ENCODE data around the gene ARG2. TPM values are rescaled to one million over a fixed set of nuclear protein-coding genes. Genes with fewer than 3 reads are reported as not detected.

Gene ARG2
- total RNA-seq, 4 donors from 2014 or later = 3.5 to 9.6 (median 5.4) TPM

GRCh38 chr14:67665868-67666267, 46.1 kb downstream of the ARG2 start:
- Histone ChIP-seq H3K27me3 (no peaks in the 10 kb centered on the region), H3K27ac (no peak overlapping the region), H3K4me1 (peaks cover 31% of the 10 kb centered on the region), H3K36me3 (no peaks in the 10 kb centered on the region), H3K9me3 (no peaks in the 10 kb centered on the region), H3K4me3 (no peak overlapping the region)
- no peak for DNase-seq (ENCODE audit: low spot score in 2 of 2)
- TF ChIP-seq POLR2A (IDR thresholded peaks at IDR 0.05) (no peak), POLR2AphosphoS5 (IDR thresholded peaks at IDR 0.05) (no peak), CTCF (IDR thresholded peaks at IDR 0.05) (no peak), EP300 (IDR thresholded peaks at IDR 0.05) (no peak)
- WGBS = 58% methylated on average over 2 of the region's 2 CpGs

GRCh38 chr14:67666750-67667449, 47.2 kb downstream of the ARG2 start:
- no peaks in the 10 kb centered on the region for H3K27me3 ChIP-seq
- no peak overlapping the region for H3K27ac ChIP-seq
- peaks cover 38% of the 10 kb centered on the region for H3K4me1 ChIP-seq
- TF ChIP-seq POLR2A (IDR thresholded peaks at IDR 0.05) (no peak), POLR2AphosphoS5 (IDR thresholded peaks at IDR 0.05) (no peak), EP300 (IDR thresholded peaks at IDR 0.05) (no peak), CTCF (IDR thresholded peaks at IDR 0.05) (peak; percentile 25 to 44)
- WGBS = 28% methylated on average over 1 of the region's 1 CpG
- no peaks in the 10 kb centered on the region for H3K9me3 ChIP-seq
- H3K36me3 ChIP-seq = no peaks in the 10 kb centered on the region
- no peak overlapping the region for H3K4me3 ChIP-seq
- no peak for DNase-seq (ENCODE audit: low spot score in 2 of 2)

GRCh38 chr14:67668559-67668958, 48.8 kb downstream of the ARG2 start:
- Histone ChIP-seq H3K36me3 (no peaks in the 10 kb centered on the region), H3K9me3 (no peaks in the 10 kb centered on the region), H3K27me3 (no peaks in the 10 kb centered on the region), H3K27ac (no peak overlapping the region), H3K4me1 (peaks cover 55% of the 10 kb centered on the region), H3K4me3 (no peak overlapping the region)
- TF ChIP-seq POLR2A (IDR thresholded peaks at IDR 0.05) = no peak
- TF ChIP-seq EP300 (IDR thresholded peaks at IDR 0.05) = no peak
- no peak for TF ChIP-seq CTCF (IDR thresholded peaks at IDR 0.05)
- no peak for TF ChIP-seq POLR2AphosphoS5 (IDR thresholded peaks at IDR 0.05)
- DNase-seq (ENCODE audit: low spot score in 2 of 2) = no peak

GRCh38 chr14:67673451-67673850, 53.7 kb downstream of the ARG2 start:
- no peak overlapping the region for H3K27ac ChIP-seq
- H3K4me3 ChIP-seq = peak overlapping the region; percentile 66

GRCh38 chr14:67674139-67674479, 54.4 kb downstream of the ARG2 start:
- WGBS = 0% methylated on average over 7 of the region's 25 CpGs
- peaks cover 4% of the 10 kb centered on the region for H3K36me3 ChIP-seq
- no peaks in the 10 kb centered on the region for H3K27me3 ChIP-seq
- H3K4me1 ChIP-seq = peaks cover 36% of the 10 kb centered on the region
- DNase-seq (ENCODE audit: low spot score in 2 of 2) = peak; percentile 83 to 84
- peak overlapping the region; percentile 98 for H3K27ac ChIP-seq
- TF ChIP-seq POLR2AphosphoS5 (IDR thresholded peaks at IDR 0.05) = no peak
- peak in 1 of 2 donors; percentile 17 for TF ChIP-seq CTCF (IDR thresholded peaks at IDR 0.05)
- H3K9me3 ChIP-seq = no peaks in the 10 kb centered on the region
- peak overlapping the region; percentile 66 for H3K4me3 ChIP-seq

More at GRCh38 chr14:67673451-67673850, 53.7 kb downstream of the ARG2 start:
- no peak for TF ChIP-seq CTCF (IDR thresholded peaks at IDR 0.05)
- TF ChIP-seq POLR2A (IDR thresholded peaks at IDR 0.05) = no peak
- no peak for TF ChIP-seq EP300 (IDR thresholded peaks at IDR 0.05)
- no peak for TF ChIP-seq POLR2AphosphoS5 (IDR thresholded peaks at IDR 0.05)
- Histone ChIP-seq H3K27me3 (no peaks in the 10 kb centered on the region), H3K36me3 (peaks cover 4% of the 10 kb centered on the region), H3K4me1 (peaks cover 42% of the 10 kb centered on the region), H3K9me3 (no peaks in the 10 kb centered on the region)
- no peak for DNase-seq (ENCODE audit: low spot score in 2 of 2)
- WGBS = 36% methylated on average over 5 of the region's 5 CpGs

Measured in suprapubic skin (tissue), 4 donors.